ENCODE data around the gene HECW1.

Gene HECW1

DNA sequence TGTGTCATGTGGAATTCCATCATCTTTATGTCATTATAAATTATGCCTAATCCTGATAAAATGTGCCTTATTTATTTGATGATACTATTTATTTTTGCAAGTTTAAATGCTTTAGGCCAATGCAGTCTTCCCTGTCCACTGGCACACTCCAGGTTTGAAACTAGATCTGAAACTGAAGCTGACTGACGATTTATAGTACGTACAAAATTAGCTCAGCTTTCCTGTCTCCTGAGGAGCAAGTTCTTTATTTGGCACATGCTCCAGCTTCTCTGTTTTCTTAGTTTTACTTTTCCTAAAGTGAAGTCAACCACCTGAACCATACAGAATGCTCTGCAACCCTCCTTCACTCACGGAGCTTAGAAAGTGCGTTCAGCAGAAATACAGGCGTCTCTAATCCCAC lies 164.1 kb downstream of the HECW1 start:
- DNase-seq = no peak

GRCh38 chr7:43278088-43278644 lies 165.7 kb downstream of the HECW1 start:
- no peak for DNase-seq

GRCh38 chr7:43281268-43281667 lies 168.8 kb downstream of the HECW1 start:
- no peak for DNase-seq

DNA sequence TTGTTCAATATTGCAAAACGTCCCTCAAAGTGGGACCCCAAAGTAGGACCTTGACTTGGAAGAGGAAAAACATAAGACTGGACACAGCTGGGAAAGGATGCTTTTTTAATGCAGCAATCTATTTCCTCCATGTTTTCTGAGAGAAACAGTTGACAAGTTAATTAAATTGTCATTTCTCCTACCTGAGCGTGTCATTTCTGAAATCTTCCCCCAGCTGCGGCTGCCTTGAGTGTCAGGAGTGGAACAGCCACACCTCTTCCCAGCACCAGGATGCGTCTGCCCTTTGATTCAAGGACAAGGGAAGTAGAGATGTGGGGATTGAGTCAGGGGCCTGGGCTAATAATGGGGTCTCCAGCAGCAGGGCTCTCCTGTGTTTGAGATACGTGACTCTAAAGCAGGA lies 171.3 kb downstream of the HECW1 start:
- DNase-seq = no peak

- no peak for DNase-seq
Measured at GRCh38 chr7:43289826-43290225, 177.4 kb downstream of the HECW1 start.

GRCh38 chr7:43290978-43291377 lies 178.5 kb downstream of the HECW1 start:
- DNase-seq = no peak

DNA sequence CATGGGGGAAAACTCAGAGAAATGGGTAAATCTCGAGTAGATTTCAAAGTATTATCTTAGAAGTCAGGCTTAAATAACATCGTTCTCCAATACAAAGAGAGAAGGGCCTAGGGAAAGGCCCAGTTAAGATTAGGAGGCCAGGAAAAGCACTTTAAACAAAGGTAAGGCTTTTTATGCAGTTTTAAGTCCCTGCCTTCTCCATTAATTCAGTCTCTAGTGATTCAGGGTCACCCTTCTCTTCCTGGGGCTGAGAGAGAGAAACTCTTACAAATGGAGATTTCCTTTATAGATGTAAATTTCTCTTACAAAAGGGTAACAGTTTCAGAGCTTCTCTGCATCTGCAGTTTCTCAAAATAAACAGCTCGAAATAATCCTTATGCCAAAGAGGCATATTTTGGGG lies 179.3 kb downstream of the HECW1 start:
- no peak for DNase-seq

GRCh38 chr7:43292384-43292783 lies 179.9 kb downstream of the HECW1 start:
- no peak for DNase-seq

DNA sequence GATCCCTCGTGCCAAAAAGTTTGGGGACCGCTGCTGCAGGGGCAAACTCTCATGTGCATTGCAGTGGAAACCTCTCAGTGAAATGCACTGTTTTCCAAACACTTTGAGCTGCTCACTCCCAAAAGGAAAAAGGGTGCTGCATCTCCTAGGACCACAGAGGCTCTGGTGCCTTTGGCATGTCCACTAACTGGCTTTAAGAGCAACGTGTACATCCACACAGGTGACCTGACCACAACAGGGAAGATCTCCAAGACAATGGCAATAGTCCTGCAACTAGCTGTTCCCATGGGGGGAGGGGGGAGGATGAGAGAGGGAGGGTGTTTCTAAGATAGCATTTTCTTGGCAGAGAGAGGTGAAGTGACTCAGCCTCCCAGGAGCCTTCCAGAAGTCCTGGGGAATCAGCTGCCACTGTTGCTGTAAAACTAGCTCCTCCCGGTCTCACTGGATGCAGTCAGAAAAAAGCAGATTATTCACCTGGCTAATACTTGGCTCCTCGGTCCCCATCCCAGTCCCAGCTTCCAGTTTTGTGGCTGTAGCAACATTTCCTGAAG lies 181.7 kb downstream of the HECW1 start:
- DNase-seq = no peak

DNA sequence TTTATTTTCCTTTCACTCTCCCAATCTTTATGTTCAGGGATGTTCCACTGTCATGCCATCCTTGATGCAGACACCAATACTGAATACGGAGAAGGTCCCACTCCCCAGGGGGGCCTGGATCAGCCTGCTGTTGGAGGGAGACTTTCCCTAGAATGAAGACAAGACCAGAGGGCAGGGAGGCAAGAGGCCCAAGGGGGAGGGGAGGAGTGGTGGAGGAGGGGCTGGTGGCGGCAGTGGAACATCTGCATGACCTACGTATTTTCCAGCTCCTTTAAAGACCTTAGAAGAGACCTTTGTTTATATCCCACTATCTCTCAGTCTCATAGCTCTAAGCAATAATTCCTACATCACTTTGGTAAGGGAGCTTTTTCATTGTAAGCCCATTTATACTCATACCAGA lies 183.0 kb downstream of the HECW1 start:
- DNase-seq = no peak

- DNase-seq = no peak
Measured at GRCh38 chr7:43296306-43296705, 183.9 kb downstream of the HECW1 start.

DNA sequence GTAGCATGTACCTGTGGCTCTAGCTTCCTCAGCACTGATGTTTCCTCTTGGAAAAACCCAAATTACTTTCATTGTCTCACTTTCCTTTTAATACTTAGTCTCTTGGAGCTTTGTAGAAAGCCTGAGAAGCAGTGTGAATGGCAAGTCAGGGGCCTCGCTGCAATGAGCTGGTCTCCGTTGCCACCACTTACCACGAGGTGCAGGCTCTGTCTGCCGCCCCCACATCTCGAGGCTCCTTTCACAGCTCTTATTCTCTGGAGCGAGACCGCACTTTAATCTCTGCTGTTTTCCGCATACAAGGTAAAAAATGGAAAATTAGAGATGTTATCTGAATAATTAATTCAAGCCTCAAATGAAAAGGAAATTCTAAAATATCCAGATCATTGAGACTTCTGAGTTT lies 186.2 kb downstream of the HECW1 start:
- DNase-seq = no peak

- DNase-seq = no peak
Measured at GRCh38 chr7:43300121-43300520, 187.7 kb downstream of the HECW1 start.

DNA sequence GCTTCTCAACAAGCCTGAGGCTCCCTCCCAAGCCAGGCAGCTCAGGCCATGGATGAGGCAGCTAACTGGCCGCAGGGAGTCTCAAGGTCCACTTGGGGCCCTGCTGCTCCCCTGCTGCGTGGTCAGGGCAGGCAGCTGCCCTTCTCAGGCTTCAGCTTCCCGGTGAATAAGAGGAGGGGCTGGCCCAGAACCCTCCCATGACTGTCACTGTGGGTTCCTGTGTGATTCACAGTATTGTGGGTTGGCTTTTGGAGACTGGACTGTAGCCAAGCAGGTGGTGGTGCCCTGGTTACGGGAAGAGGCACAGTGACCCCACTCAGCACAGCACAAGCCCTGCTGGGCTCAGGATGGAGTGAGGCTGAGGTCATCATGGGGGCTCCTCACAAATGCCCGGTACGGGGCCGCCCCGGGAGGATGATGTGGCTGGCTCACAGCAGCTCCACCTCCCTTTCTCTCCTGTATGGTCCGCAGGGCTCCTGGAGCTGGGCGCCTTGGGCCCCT lies 189.8 kb downstream of the HECW1 start:
- DNase-seq = no peak

DNA sequence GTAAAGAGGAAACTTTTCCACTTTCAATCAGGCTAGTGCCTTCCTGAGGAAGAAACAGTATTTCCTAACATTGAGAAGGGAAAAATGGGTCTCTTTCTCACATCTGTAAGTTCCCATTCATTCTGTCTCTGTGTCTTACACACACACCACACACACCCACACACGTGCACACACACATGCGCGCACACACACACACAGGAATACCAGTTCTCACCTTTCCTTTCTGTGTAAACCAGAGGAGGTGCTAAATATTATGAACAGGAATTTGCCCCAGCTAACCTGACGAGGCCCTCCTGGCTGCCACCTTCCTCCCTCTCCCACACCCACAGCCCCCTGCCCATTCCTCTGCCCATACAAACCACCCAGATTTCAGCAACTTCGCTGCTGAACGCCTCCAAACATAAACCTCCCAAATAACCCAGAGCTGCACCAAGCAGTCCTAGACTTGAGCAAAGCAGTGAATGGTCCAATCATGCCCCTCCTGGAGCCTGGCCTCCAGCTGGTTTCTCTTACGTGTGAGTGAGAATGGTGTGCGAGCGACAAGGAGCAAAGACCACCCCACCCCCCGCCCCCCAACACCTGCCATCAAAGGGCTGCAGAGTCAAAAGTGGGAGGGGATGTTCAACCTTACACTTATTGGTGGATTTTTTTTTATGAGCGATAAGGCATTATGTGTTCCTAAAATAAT lies 190.5 kb downstream of the HECW1 start:
- no peak for DNase-seq

GRCh38 chr7:43303740-43304241 lies 191.3 kb downstream of the HECW1 start:
- DNase-seq = no peak

- no peak for DNase-seq
Measured at GRCh38 chr7:43306404-43306803, 194.0 kb downstream of the HECW1 start.

GRCh38 chr7:43307522-43307921 lies 195.1 kb downstream of the HECW1 start:
- DNase-seq = no peak

- no peak for DNase-seq
Measured at GRCh38 chr7:43308913-43309705, 196.7 kb downstream of the HECW1 start.

GRCh38 chr7:43309706-43310022 lies 197.2 kb downstream of the HECW1 start:
- no peak for DNase-seq

DNA sequence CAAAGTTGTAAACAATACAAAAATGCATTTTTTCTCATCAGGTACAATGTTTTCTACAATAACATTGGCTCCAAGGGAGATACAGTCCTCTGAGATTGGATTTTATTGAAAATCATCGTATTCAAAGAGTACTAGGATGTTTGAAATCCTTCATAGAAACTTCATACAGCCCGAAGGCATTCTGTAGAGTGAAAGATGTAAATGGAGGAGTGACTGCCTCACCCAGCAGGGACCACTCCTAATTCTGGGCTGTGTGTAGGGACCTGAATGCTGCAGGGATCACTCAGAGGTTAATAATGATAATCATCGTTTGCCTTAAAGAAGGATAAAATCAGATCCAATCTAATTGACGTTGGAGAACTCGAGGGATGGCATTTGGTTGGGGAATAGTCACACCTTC lies 198.6 kb downstream of the HECW1 start:
- no peak for DNase-seq

GRCh38 chr7:43311694-43312093 lies 199.2 kb downstream of the HECW1 start:
- no peak for DNase-seq

DNA sequence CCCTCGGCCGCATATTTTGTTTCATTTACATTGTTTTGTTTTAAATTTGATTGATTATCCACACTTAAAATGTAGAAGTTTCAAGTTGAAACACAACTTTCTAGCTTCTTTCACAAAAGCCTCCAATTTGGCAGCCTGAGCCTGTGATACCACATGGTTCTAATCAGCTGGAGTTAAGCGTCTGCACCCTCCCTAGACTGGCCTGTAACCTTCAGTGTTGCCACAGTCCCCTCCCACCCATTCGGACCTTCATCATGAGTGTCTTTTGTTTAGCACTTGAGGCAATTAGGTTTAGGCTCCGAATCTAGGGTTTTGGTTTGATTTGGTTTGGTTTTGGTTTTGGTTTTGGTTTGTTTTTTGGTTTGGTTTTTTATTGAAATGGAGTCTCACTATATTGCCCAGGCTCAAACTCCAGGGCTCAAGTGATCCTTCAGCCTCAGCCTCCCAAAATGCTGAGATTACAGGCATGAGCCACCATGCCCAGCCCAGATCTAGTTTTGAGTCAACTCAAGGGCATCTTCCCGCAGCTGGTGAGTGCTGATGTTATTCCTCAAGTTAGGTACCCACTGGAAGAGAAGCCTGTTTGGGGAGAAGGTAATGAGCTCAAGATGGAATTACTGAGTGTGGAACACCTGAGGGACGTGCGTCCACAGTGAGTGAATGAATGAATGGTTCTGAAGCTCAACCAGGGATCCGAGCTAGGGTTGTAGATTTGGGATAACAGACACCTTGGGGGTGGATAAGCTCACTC lies 201.4 kb downstream of the HECW1 start:
- no peak for DNase-seq

Measured in amniotic stem cell (primary cell).